GM18868 (cell line): Measurements from ENCODE around the gene SIAH3.

ENCODE experiments used
- ATAC-seq: cut with Tn5 transposase; IDR thresholded peaks from one replicate; pipeline ENCODE4 v1.9.1; 2021; ENCODE audit warnings: mild to moderate bottlenecking, moderate library complexity; ENCODE audit not compliant: unreplicated experiment

The SIAH3 gene

GRCh38 chr13:45825387-45825650, 26.2 kb downstream of the SIAH3 start:
- no peak for ATAC-seq

GRCh38 chr13:45823583-45823982, 28.0 kb downstream of the SIAH3 start:
- ATAC-seq, result no peak

- no peak for ATAC-seq
Measured at GRCh38 chr13:45821811-45822210, 29.7 kb downstream of the SIAH3 start.

GRCh38 chr13:45820106-45820838, 31.3 kb downstream of the SIAH3 start:
- ATAC-seq, result no peak

- no peak for ATAC-seq
Measured at GRCh38 chr13:45817833-45818232, 33.7 kb downstream of the SIAH3 start.

GRCh38 chr13:45816427-45816826, 35.1 kb downstream of the SIAH3 start:
- no peak for ATAC-seq

GRCh38 chr13:45812695-45813372, 38.7 kb downstream of the SIAH3 start:
- ATAC-seq, result no peak

- ATAC-seq, result no peak
Measured at GRCh38 chr13:45811891-45812694, 39.5 kb downstream of the SIAH3 start.

GRCh38 chr13:45809801-45810394, 41.7 kb downstream of the SIAH3 start:
- ATAC-seq, result no peak

- no peak for ATAC-seq
Measured at GRCh38 chr13:45808925-45809324, 42.6 kb downstream of the SIAH3 start.

- ATAC-seq, result no peak
Measured at GRCh38 chr13:45807520-45808099, 43.9 kb downstream of the SIAH3 start.

GRCh38 chr13:45800485-45800884, 51.1 kb downstream of the SIAH3 start:
- ATAC-seq, result no peak

- no peak for ATAC-seq
Measured at GRCh38 chr13:45799451-45799850, 52.1 kb downstream of the SIAH3 start.

- ATAC-seq, result no peak
Measured at GRCh38 chr13:45798851-45799250, 52.7 kb downstream of the SIAH3 start.

- no peak for ATAC-seq
Measured at GRCh38 chr13:45796426-45797235, 54.9 kb downstream of the SIAH3 start.

GRCh38 chr13:45792827-45793303, 58.7 kb downstream of the SIAH3 start:
- no peak for ATAC-seq

- no peak for ATAC-seq
Measured at GRCh38 chr13:45788011-45788410, 63.5 kb downstream of the SIAH3 start.

GRCh38 chr13:45787346-45787745, 64.2 kb downstream of the SIAH3 start:
- no peak for ATAC-seq

GRCh38 chr13:45786293-45786920, 65.1 kb downstream of the SIAH3 start:
- ATAC-seq, result no peak
